H9 (cell line): Measurements from ENCODE around the gene MPC1. TPM values are rescaled to one million over a fixed set of nuclear protein-coding genes. Genes with fewer than 3 reads are reported as not detected.
A peak's percentile ranks its signal among the peaks of the same experiment; 100 is the strongest.

Experiments used
- DNase-seq: peaks from one replicate; pipeline ENCODE4 v3.0.0-alpha.2; 2017
- H2AFZ ChIP-seq: one replicate; pipeline ENCODE4 v1.6.1; 2013; ENCODE audit warnings: mild to moderate bottlenecking, low read length, control low read depth, moderate library complexity
- H2AK5ac ChIP-seq: 2 replicates; pipeline ENCODE4 v1.6.1; 2013; ENCODE audit warnings: low read length, control low read depth, mixed read lengths; ENCODE audit not compliant: insufficient read length
- H2BK120ac ChIP-seq: one replicate; pipeline ENCODE4 v1.6.1; 2013; ENCODE audit warnings: low read depth, mild to moderate bottlenecking, low read length, control low read depth, inconsistent platforms; ENCODE audit not compliant: poor library complexity, severe bottlenecking
- H2BK12ac ChIP-seq: 2 replicates; pipeline ENCODE4 v1.6.1; 2013; ENCODE audit warnings: low read length, control low read depth, mixed read lengths, low read depth; ENCODE audit not compliant: insufficient read length
- H2BK15ac ChIP-seq: 2 replicates; pipeline ENCODE4 v1.6.1; 2013; ENCODE audit warnings: low read depth, low read length, control low read depth
- H2BK20ac ChIP-seq: one replicate; pipeline ENCODE4 v1.6.1; 2013; ENCODE audit warnings: low read depth, mild to moderate bottlenecking, low read length, control low read depth, inconsistent platforms; ENCODE audit not compliant: poor library complexity, severe bottlenecking
- H2BK5ac ChIP-seq: 2 replicates; pipeline ENCODE4 v1.6.1; 2013; ENCODE audit warnings: low read length, control low read depth, mixed read lengths; ENCODE audit not compliant: insufficient read length
- H3K14ac ChIP-seq: 2 replicates; pipeline ENCODE4 v1.6.1; 2013; ENCODE audit warnings: low read length, control low read depth; ENCODE audit not compliant: insufficient read depth
- H3K18ac ChIP-seq: 2 replicates; pipeline ENCODE4 v1.6.1; 2013; ENCODE audit warnings: low read depth, mild to moderate bottlenecking, mixed read lengths, low read length, control low read depth; ENCODE audit not compliant: insufficient read length
- H3K23ac ChIP-seq: 2 replicates; pipeline ENCODE4 v1.6.1; 2013; ENCODE audit warnings: low read length, control low read depth, mixed read lengths, low read depth; ENCODE audit not compliant: insufficient read length
- H3K23me2 ChIP-seq: 2 replicates; pipeline ENCODE4 v1.6.1; 2013; ENCODE audit warnings: low read depth, mild to moderate bottlenecking, mixed read lengths, low read length, control low read depth; ENCODE audit not compliant: insufficient read length, poor library complexity, severe bottlenecking
- H3K27ac ChIP-seq: 2 replicates; pipeline ENCODE4 v1.5.1; 2013; ENCODE audit warnings: low read length, control low read depth, mixed read lengths, low read depth; ENCODE audit not compliant: insufficient read length
- H3K27me3 ChIP-seq: 2 replicates; pipeline ENCODE4 v1.6.1; 2013; ENCODE audit warnings: low read length, control low read depth, inconsistent platforms; ENCODE audit not compliant: insufficient read depth
- H3K4ac ChIP-seq: 2 replicates; pipeline ENCODE4 v1.6.1; 2013; ENCODE audit warnings: low read depth, mild to moderate bottlenecking, control low read depth, inconsistent platforms, low read length, moderate library complexity
- H3K4me1 ChIP-seq: 2 replicates; pipeline ENCODE4 v1.6.1; 2013; ENCODE audit warnings: low read length, control low read depth, inconsistent platforms; ENCODE audit not compliant: insufficient read depth
- H3K4me2 ChIP-seq: 2 replicates; pipeline ENCODE4 v1.6.1; 2013; ENCODE audit warnings: low read length, control low read depth, mixed read lengths; ENCODE audit not compliant: insufficient read length, insufficient read depth
- H3K56ac ChIP-seq: 2 replicates; pipeline ENCODE4 v1.6.1; 2013; ENCODE audit warnings: low read depth, mild to moderate bottlenecking, mixed read lengths, low read length, control low read depth; ENCODE audit not compliant: insufficient read length
- H3K79me1 ChIP-seq: 2 replicates; pipeline ENCODE4 v1.6.1; 2013; ENCODE audit warnings: low read depth, mild to moderate bottlenecking, moderate library complexity, low read length, control low read depth, inconsistent platforms; ENCODE audit not compliant: insufficient read depth, poor library complexity, severe bottlenecking
- H3K79me2 ChIP-seq: 2 replicates; pipeline ENCODE4 v1.6.1; 2013; ENCODE audit warnings: low read length, control low read depth, inconsistent platforms; ENCODE audit not compliant: insufficient read depth
- H3K9ac ChIP-seq: 2 replicates; pipeline ENCODE4 v1.6.1; 2013; ENCODE audit warnings: low read length, control low read depth, mixed read lengths; ENCODE audit not compliant: insufficient read length; ENCODE audit errors: extremely low read depth
- H3K9me3 ChIP-seq: one replicate; pipeline ENCODE4 v1.6.1; 2013; ENCODE audit warnings: low read depth, low read length, inconsistent platforms; ENCODE audit not compliant: control insufficient read depth
- H3T11ph ChIP-seq: one replicate; pipeline ENCODE4 v1.6.1; 2013; ENCODE audit warnings: mild to moderate bottlenecking, low read length, control low read depth, inconsistent platforms
- H4K20me1 ChIP-seq: one replicate; pipeline ENCODE4 v1.6.1; 2013; ENCODE audit not compliant: control insufficient read depth, insufficient read length, insufficient read depth
- H4K5ac ChIP-seq: 2 replicates; pipeline ENCODE4 v1.6.1; 2013; ENCODE audit warnings: low read depth, mild to moderate bottlenecking, mixed read lengths, low read length, control low read depth; ENCODE audit not compliant: insufficient read length
- H4K8ac ChIP-seq: replicated peaks from 2 replicates; pipeline ENCODE4 v1.6.1; 2013; ENCODE audit warnings: low read length, control low read depth, mixed read lengths, low read depth; ENCODE audit not compliant: insufficient read length
- H4K91ac ChIP-seq: 2 replicates; pipeline ENCODE4 v1.6.1; 2013; ENCODE audit warnings: low read depth, mild to moderate bottlenecking, moderate library complexity, mixed read lengths, low read length, control low read depth; ENCODE audit not compliant: insufficient read length
- H3K27ac Mint-ChIP-seq, 3 experiments: 2 replicates in 2 of 3; 3 replicates in 1 of 3; pipeline ENCODE4 v1.8.0; 2020 to 2021; ENCODE audit warnings: mixed read lengths in 3 of 3, mild to moderate bottlenecking in 1 of 3, moderate library complexity in 1 of 3
- H3K27me3 Mint-ChIP-seq: 2 replicates; pipeline ENCODE4 v1.8.0; 2021; ENCODE audit warnings: low read depth, mild to moderate bottlenecking, moderate library complexity, mixed read lengths
- H3K36me3 Mint-ChIP-seq, 3 experiments: 2 replicates in 2 of 3; 3 replicates in 1 of 3; pipeline ENCODE4 v1.8.0; 2020 to 2021; ENCODE audit warnings: low read depth in 3 of 3, mixed read lengths in 3 of 3; ENCODE audit not compliant: insufficient read depth in 1 of 3
- H3K4me1 Mint-ChIP-seq, 2 experiments: 2 replicates each; pipeline ENCODE4 v1.8.0; 2020; ENCODE audit warnings: mixed read lengths in 2 of 2
- H3K4me3 Mint-ChIP-seq, 2 experiments: 2 replicates in 1 of 2; 3 replicates in 1 of 2; pipeline ENCODE4 v1.8.0; 2020 to 2021; ENCODE audit warnings: mild to moderate bottlenecking in 2 of 2, mixed read lengths in 2 of 2, moderate library complexity in 1 of 2
- H3K9me3 Mint-ChIP-seq, 2 experiments: 2 replicates in 1 of 2; 3 replicates in 1 of 2; pipeline ENCODE4 v1.8.0; 2020; ENCODE audit warnings: mild to moderate bottlenecking in 2 of 2, mixed read lengths in 2 of 2, moderate library complexity in 1 of 2
- CTCF ChIP-seq: fragments of 200-600 bp; sonication (generic); conservative IDR thresholded peaks from 3 replicates; pipeline ENCODE4 v1.8.0; 2021; ENCODE audit warnings: antibody characterized with exemption, mild to moderate bottlenecking
- WGBS: extraction: QIAGEN DNeasy Blood & Tissue Kit; methylation state at CpG from one replicate; pipeline ENCODE4 v1.1.7; 2013; ENCODE audit warnings: missing lambda C conversion rate, low lambda C conversion rate, mixed read lengths; ENCODE audit not compliant: insufficient read length; ENCODE audit errors: extremely low coverage; 5-methylcytosine and 5-hydroxymethylcytosine counted together
- total RNA-seq: library from RNA; stranded (reverse); gene quantifications from 2 replicates; pipeline ENCODE4 v1.2.1, GENCODE V29; 2021

MPC1 gene
- total RNA-seq, 1 experiment from 2014 or later = 10.0 TPM

DNA sequence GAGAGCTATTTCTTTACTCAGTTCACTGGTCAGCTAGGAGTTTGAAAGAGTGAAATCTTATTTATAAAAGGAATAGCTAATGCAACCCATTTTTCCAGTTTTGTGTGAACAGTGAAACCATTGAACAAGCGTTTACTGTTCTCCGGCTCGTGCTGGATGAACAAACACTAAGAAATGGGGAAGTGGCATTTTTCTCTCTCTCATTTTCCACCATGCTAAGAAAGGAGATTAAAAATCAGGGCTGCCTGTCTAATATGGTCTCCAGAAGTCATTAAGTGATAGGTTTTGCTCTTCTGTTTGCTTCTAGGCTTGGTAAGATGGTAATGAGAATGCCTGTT, 39.6 kb downstream of the MPC1 start:
- H3K4me1 Mint-ChIP-seq = peaks cover 10 to 16% of the 10 kb centered on the region in 2 experiments
- H3K9me3 Mint-ChIP-seq = no peaks in the 10 kb centered on the region; a peak in 1 of 5 replicates
- Histone ChIP-seq H3K14ac (no peak overlapping the region), H3K9me3 (no peaks in the 10 kb centered on the region), H3K4me1 (peaks cover 5% of the 10 kb centered on the region; the same call in 1 of the 2 replicates), H3K27me3 (no peaks in the 10 kb centered on the region), H4K8ac (no peak overlapping the region), H4K91ac (no peak overlapping the region), H2BK5ac (no peak overlapping the region), H3K4me2 (peak overlapping the region; percentile 97), H2AK5ac (no peak overlapping the region), H3K23ac (no peak overlapping the region), H2BK12ac (no peak overlapping the region), H3K79me2 (peaks cover 32% of the 10 kb centered on the region), H4K5ac (no peak overlapping the region), H4K20me1 (no peaks in the 10 kb centered on the region), H3K27ac (no peak overlapping the region), H3K79me1 (peaks cover 14% of the 10 kb centered on the region), H3K23me2 (peaks cover 8% of the 10 kb centered on the region), H2AFZ (no peak overlapping the region), H3K4ac (no peak overlapping the region), H2BK15ac (no peak overlapping the region), H2BK20ac (no peak overlapping the region), H3K56ac (no peak overlapping the region), H3K9ac (peak overlapping the region; percentile 95), H3K18ac (no peak overlapping the region), H2BK120ac (no peak overlapping the region), H3T11ph (no peak overlapping the region)
- no peak for DNase-seq
- no peak overlapping the region for H3K27ac Mint-ChIP-seq
- TF ChIP-seq CTCF = no peak
- WGBS = no CpG with 5 or more reads among the region's 3 CpGs
- H3K36me3 Mint-ChIP-seq = peaks cover 0 to 3% (median 3%) of the 10 kb centered on the region in 3 experiments; a peak in 3 of 7 replicates
- peaks cover 1% of the 10 kb centered on the region; the same call in 1 of the 2 replicates for H3K27me3 Mint-ChIP-seq
- peak overlapping the region; percentile 88 to 95 for H3K4me3 Mint-ChIP-seq
